Adipose tissue (tissue), 3 donors: Measurements from ENCODE around the gene C13orf46. TPM values are rescaled to one million over a fixed set of nuclear protein-coding genes. Genes with fewer than 3 reads are reported as not detected.

Experiments used
- H3K27ac ChIP-seq: one replicate; pipeline ENCODE4 v1.5.1; 2013; ENCODE audit warnings: low read depth, low read length
- WGBS, 3 donors: extraction: QIAGEN DNeasy Blood & Tissue Kit; methylation state at CpG; one replicate each; pipeline ENCODE4 v1.1.7; 2013; 5-methylcytosine and 5-hydroxymethylcytosine counted together
- polyA plus RNA-seq, 3 donors: library from polyadenylated mRNA; stranded (reverse); fragments of 200-250 nt; gene quantifications; one replicate each; pipeline ENCODE4 v1.2.3, GENCODE V29; 2013
- donor health status: healthy with polysubstance abuse.
- donor health status: Bipolar disorder and iron deficiency.
- donor health status: healthy.

Gene C13orf46
- polyA plus RNA-seq, 3 donors, result 1.0 to 3.3 (median 1.7) TPM

DNA sequence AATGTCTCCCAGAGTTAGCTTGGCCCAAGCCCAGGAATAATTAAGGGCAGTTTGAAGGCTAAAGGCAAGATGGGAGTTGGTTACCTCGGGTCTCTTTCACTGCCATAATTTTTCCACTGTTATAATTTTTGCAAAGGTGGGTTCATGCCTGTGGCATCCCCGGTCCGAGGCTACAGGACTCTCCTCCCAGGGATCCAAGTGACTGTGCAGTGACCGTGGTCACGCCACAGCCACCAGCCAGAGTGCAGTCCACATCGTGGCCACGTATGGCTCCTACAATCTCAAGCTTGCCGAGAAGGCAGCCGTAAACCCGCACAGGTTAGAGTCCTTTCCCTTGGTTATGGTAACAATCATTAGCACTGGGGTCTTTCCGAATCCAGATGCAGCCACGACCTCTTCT is 36.8 kb downstream of the C13orf46 start:
- WGBS, 3 donors, result 81 to 84% (median 82%) methylated on average over 12 of the region's 12 CpGs

DNA sequence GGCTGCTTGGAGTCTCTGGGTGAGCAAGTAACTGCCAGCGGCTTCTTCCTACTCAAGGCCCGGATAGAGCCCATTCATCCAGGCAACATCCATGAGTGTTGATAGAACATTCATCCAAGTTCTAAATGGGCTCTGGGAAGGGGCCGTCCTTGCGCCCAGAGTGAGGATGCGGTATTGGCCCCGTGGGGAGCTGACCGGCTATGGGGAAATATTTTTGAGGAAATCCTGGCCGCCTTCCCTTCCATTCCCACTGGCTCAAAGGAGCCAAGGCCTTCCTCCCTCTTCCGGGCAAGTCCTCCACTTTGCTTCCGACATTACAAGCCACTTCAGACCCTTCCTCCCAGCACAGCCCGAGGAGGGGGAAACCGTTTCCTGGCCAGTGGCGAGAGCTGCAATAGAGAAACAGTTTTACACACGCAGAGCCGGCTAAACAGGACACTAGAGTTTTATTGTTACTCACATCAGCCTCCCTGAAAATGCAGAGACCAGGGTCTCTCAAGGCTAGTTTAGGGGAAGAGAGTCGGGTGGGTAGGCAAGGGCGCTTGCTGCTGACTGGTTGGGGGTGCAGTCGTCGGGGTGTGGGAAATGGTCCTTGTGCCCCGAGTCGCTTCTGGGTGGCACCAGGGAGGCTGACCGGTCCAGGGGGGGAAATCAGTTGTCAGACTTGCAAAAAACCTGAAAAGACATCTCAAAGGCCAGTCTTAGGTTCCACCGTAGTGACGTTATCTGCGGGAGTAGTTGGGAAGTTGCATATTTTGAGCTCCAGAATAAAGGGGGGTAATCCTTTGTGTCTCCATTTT is 37.5 kb downstream of the C13orf46 start:
- 59 to 87% (median 72%) methylated on average over 25 of the region's 25 CpGs for WGBS, 3 donors
- H3K27ac ChIP-seq, result no peak overlapping the region

More for the DNA sequence above, 36.8 kb downstream of the C13orf46 start:
- no peak overlapping the region for H3K27ac ChIP-seq

DNA sequence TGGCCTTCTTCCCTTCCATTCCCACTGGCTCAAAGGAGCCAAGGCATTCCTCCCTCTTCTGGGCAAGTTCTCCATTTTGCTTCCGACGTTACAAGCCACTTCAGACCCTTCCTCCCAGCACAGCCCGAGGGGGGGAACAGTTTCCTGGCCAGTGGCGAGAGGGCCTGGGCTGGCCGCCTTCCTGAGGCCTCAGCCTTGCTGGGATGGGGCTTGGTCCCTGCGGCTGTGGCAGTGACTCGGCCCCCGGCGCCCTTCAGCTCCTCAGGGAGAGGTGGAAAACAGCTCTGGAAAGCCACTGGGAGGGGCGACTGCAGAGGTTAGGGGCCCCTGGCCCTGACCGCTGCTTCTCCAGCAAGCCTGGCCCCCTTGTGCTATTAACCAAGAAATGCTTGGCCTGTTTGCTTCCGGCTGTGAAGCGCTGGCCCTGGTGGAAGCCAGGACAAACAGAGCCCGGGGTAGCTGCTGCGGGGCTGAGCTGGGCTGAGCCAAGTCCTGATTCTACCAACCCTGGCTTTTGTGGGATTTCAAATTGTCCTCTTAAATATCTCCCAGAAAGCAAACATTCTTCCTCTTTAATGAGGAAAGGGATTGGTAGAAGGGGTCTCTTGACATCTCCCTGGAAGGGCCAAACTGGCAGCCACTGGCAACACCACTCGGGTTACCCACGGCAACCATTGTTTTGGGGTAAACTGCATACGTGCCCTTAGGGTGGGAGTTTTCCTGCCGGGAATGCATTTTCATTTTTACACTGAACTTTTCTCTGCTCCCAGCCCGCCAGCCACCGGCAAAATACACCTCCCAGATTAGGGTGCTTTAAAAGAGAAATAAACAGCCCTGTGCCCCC is 38.7 kb downstream of the C13orf46 start:
- WGBS, 3 donors, result 36 to 69% (median 42%) methylated on average over 21 of the region's 21 CpGs
- H3K27ac ChIP-seq, result no peak overlapping the region

DNA sequence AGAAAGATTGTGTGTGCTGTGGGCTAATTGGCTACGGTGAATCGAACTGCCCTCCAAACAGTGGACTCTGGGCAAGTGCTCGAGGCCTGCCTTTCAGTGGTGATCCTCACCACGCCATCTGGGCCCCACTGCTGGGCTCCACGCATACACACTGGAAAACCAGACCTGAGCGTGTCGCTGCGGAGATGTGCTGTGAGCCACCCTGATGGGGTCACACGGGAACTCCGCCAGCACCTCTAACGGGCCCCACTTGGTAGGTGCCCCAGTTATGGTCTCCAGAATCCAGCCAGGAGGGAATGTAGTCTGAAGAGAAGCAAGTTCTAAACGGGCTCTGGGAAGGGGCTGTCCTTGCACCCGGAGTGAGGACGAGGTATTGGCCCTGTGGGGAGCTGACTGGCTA is 39.3 kb downstream of the C13orf46 start:
- 81 to 89% (median 87%) methylated on average over 14 of the region's 14 CpGs for WGBS, 3 donors
- H3K27ac ChIP-seq, result no peak overlapping the region

DNA sequence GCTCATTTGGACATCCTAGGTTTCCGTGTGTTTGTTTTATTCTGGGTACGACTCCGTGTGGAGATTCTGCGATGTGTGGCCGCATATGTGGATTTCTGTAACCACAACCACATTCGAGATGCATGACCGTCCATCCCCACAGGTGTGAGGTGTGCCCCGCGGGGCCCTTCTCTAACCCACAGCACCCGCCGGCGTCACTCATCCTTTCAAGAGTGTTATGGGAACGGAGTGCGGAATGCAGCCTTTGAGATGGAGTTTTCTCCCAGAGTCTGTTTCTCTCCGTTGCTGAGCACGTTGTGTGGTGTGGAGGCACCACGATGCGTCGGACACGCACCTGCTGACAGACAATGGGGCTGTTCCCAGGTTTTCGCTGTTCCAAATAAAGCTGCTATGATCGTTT is 40.0 kb downstream of the C13orf46 start:
- WGBS, 3 donors, result 91 to 97% (median 96%) methylated on average over 22 of the region's 22 CpGs
- H3K27ac ChIP-seq, result no peak overlapping the region

DNA sequence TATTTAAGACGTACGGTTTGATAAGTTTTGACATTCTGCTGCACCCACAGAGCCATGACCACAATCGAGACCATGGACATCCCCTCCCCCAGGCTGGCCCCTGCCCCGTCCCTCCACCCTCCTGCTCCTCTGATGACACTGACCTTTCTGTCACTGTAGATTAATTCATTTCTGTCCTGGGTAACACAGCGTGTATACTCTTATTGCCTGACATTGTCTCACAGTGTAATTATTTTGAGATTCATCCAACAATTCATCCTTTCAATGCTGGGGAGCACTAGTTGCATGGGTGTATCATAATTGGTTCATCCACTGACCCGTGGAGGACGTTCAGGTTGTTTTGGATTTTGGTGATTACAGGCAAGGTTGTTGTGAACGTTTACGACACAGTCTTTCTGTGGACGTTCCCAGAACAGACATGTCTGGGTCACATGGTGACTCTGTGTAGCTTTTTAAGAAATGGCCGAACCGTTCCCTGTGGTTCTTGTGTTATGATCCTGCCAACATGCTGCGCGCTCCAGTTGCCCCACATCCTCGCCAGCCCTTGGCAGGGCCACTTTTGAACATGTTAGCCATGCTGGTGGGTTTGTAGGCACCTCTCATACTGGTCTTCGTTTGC is 41.9 kb downstream of the C13orf46 start:
- WGBS, 3 donors, result 75 to 93% (median 91%) methylated on average over 16 of the region's 16 CpGs
- no peak overlapping the region for H3K27ac ChIP-seq

DNA sequence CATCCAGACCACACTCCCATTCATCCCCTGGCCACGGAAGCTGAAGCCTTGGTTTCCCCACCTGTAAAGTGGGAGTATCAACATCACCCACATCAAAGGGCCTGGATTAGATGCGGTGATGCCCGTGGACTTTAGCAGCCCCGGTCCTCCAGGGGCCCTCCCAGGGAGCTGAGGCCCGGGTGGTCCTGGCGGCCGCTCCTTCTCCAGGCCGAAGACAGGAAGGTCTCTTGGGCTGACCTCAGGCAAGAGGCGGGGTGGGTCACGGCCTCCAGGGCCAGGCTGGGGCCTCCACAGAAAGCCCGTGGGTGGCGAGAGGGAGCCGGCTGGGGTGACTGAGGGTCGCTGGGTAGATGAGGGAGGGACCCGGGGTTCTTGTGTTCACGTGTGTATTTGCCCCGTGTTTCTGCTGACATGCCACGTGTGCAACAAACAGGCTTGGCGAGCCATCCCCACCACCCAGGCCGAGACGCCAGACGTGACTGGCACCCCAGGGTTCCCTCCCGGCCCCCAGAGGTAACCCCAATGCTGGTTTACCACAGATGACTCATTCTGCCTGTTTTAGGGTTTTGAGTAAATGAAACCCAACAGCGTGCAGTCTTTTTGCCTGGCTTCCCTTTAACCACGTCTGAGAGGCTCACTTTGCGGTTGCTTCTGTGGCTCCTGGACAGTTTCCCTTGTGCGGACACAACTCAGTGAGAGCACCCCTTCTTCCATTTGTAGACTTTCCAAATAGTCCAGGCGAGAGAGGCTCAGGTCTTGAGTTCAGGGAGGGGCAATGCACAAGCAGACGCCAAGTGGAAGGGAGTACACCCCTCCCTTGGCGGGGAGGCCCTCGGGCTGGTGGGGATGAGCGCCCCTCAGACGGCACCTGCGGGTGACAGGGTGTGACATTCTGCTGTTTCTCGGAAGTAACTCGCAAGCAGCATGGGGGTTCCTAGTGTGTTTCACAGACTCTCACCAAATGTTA is 42.9 kb downstream of the C13orf46 start:
- no peak overlapping the region for H3K27ac ChIP-seq
- 82 to 90% (median 86%) methylated on average over 36 of the region's 36 CpGs for WGBS, 3 donors

DNA sequence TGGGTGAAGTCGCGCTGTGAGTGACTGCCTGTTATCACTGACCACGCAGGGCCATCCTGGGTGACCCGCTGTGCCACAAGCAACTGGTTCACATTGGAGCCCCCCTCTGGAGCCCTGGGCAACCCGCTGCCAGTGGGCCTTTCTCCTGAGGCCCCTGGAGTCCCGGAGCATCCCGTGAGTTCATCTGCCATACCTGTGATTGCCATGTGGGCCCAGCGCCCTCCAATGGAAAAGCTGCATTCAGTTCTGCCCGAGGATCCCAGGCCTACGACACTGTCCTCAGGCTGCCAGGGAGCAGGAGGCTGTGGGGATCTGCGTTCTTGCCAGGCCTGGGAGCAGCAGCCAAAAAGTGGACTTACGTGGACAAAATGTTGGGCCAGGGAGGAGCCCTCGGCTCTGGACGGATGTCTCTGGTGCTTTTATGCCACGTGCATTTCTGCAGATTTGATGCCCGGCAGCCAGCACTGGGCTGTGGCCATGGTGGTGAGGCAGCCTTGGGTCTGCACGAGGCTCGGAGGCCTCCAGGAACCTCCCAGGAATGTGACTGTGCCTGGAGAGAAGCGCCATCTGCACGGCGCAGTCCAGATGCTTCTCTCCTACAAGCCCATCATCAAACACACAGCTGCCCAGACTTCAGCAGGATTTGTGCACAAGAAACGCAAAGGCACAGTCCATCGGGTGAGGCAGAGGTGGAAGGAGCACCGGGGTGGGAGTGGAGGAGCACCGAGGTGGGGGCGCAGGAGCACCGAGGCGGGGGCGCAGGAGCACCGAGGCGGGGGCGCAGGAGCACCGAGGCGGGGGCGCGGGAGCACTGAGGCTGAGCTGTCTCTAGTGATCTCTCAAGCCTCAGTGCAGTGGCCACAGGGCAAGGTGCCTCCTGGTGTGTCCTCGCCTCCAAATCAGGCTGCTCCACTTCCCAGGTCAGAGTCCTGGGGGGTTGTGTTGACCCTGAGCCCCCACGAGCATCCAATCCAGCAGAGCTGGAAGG is 44.0 kb downstream of the C13orf46 start:
- 83 to 90% (median 87%) methylated on average over 33 to 38 of the region's 38 CpGs for WGBS, 3 donors
- no peak overlapping the region for H3K27ac ChIP-seq

DNA sequence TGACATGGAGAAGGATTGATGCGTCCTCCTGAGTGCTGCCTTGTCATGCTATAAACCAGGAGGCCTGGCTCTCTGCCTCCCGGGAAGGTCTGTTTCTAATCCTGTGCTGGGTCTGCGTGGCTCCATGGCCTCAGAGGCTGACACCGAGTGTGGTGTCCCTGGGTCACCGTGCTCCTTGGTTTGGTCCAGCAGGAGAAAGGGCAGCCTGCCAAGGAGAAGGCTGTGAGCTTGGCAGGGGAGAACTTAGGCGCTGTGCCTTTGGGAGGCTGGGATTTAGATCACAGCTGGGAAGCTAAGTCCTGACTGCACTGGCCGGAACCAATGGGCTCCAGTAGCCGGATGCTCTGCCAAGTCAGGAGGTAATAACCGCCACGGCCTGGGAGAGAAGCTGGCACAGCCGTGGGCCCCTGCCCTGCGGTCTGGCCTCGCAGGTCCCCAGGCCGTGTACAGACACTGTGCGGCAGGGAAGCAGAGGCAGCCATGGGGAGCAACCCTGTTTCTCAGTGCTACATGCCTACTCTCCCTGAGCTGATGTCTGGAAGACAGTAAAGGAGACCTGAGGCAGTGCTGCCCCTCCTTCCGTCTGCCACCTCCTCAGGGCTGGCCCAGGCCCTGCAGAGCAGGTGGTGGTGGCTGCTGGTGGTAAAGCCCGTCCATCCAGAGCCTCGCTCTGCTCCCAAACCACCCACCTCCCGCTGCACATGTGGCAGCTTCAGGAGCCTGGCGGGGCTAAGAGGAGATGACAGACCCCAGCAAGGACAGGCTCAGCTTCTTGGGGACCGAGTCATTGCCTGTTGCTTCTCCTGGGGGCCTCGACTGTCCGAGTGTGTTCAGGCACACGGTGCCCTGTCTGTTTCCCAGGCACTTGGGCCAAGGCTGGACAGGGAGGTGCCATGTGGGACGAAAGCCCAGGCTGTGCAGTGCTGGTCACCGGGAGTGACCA is 44.9 kb downstream of the C13orf46 start:
- no peak overlapping the region for H3K27ac ChIP-seq
- WGBS, 3 donors, result 58 to 61% (median 59%) methylated on average over 26 of the region's 26 CpGs

DNA sequence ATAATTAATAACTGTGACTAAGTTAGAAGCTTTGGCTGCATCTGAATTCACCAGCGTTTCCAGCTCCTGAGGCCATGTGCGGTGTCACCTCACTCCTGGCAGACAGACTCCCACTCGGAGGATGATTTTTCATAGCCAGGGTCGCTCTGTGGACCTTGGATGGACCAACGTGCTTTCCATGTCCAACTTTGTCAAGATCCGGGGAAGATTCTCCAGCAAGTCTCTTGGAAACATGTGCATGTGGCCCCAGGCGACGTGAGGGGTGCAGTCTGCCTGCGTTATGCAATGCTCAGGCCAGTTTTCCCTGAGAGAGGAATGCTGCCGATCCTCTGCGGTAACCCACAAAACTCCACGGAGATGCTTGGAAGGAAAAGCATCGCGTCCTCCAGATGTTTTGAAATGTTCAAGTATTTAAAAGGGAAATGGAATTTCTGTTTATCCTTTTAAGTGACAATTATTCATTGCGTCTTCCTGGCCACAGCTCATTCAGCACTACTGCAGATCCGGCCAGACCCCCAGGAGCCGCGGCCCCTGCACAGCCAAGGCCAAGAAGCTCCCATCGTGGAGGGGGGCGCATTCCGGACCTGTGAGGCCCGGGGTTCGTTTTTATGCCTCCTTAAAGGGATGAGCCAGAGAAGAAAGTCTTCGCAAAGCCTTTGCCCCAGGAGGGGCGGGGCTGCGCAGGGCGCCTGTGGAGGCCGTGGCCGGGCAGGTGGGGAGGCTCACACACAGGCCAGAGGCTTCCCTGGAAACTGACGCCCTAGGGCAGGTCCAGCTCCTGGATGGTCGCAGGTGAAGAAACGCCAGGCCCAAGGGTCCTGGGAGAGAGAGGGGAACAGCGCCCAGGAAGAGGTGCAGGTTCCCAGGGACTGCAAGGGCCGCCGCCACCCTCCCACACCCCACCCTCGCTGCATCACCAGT is 46.0 kb downstream of the C13orf46 start:
- no peak overlapping the region for H3K27ac ChIP-seq
- WGBS, 3 donors, result 39 to 71% (median 41%) methylated on average over 36 of the region's 36 CpGs

DNA sequence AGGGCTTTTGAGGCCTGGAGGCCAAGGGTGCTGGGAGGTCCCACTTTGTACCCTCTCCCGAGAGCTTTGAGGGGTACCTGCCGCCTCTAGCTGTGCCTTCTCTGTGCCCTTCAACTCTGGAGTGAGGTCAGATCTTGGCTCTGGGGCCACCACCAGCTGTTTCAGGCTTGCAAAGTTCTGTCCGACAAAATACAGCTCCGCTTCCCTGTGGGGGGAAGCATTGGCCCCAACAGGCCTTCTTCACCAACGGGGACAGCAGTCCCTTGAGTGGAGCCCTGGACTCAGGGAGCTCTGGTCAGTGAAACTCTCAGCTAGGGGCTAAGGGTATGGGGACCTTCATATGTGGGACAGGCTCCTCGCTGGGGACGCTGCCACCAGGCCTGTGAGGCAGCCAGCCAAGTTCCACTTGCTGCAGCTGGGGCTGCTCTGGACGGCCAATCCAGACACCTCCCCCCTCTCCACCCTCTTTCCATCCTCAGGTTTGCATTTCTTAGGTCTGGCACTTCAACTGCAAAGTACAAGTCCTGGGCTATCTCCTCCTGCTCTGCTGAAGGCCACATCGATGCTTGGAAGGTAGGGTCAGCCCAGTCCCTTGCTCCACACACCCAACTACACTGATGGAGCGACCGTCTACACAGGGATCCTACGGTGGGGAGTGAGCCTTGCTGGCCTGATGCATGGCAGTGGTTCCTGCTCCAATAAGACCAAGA is 46.8 kb downstream of the C13orf46 start:
- H3K27ac ChIP-seq, result no peak overlapping the region

DNA sequence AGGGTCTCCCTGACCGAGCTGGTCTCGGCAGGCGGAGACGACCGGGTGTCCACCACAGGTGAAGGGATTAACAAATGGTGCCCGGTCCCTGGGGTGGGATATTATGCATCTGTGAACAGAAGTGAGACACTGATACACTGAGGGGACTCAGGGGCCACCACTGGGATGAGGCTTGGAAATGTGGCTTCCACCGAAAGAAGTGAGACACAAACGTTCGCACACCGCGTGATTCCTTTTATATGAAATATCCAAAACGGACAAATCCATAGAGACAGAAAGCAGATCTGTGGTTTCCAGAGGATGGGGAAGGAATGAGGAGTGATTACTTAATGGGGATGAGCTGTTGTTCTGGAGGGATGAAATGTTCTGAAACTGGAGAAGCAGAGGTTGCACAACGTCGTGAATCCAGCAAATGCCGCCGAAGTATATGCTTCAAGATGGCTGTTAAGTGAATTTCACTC is 47.5 kb downstream of the C13orf46 start:
- H3K27ac ChIP-seq, result no peak overlapping the region
- WGBS, 3 donors, result 67 to 85% (median 73%) methylated on average over 16 of the region's 16 CpGs

More for the DNA sequence above, 46.8 kb downstream of the C13orf46 start:
- WGBS, 3 donors, result 70 to 74% (median 72%) methylated on average over 12 of the region's 12 CpGs

DNA sequence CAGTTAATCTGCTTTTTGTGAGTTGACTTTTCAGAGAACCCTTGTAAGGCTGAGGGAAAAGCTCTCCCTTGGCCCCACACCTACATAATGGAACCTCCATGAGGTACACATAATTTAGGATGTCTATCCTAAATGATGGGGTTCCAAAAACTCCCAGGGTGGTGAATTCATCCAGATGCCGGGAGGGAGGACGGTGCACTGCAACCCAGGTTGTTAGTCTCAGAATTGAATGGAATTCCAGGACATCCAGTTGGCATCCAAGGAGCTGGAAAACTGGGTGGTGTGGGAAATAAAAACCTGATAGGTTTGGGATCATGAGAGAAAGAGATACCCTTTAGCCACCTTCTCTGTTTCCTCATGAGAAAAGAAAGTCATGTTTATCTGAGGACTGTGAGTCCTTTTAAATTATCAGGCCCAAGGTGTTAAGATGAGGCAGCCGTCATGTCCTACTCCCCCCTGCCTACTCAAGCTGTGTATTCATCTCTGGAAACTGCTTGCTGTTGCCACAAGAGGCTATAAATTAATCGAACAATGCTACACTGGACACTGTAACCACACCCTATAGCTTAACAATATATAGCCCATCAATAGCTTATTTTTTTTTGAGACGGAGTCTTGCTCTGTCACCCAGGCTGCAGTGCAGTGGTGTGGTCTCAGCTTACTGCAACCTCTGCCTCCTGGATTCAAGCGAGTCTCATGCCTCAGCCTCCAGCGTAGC is 49.5 kb downstream of the C13orf46 start:
- 93 to 94% (median 94%) methylated on average over 7 of the region's 7 CpGs for WGBS, 3 donors
- H3K27ac ChIP-seq, result no peak overlapping the region
